NCI-H2196 treated with DMSO at 0.1 percent for 48 hours (cell line): ENCODE results near the gene VAC14.

Experiments used
- DNase-seq: peaks from one replicate; lab custom pipeline; 2025; ENCODE audit not compliant: unreplicated experiment; lab: John Stamatoyannopoulos, UW

The VAC14 gene

DNA sequence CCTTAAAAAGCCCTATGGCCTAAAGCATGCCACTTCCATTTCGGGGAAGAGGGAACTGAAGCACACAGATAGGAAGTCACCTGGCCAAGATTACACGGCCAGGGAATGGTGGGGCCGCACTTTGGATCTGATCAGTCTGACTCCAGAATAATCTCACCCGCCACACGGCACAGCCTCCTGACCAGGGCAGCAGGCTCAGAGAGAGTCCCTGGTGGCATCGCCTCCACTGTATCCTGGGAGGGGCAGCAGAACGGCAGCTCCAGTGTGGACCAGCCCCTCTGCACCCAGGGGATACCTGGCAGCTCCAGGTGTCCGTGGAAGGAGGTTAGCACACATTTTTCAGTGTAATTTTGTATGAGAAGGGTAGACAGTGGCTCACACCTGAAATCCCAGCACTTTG is 35.5 kb downstream of the VAC14 start:
- no peak for DNase-seq

DNA sequence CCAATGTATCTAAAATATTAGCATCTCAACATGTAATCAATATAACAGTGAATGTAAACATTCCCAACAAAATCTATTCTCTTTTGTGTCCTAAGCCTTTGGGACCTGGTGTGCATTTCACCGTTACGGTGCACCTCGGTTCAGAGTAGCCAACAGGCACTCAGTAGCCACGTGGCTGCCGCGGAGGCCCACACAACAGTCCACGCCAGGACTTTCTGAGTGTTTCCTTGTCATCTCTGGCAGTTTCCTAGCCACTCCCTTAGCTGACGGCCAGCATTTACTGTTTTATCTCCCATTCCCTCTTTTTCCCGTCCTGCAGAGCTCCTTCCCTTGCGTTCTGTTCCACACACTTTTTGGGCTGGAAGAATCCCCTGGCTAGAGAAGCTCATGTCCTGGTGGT is 36.3 kb downstream of the VAC14 start:
- no peak for DNase-seq

DNA sequence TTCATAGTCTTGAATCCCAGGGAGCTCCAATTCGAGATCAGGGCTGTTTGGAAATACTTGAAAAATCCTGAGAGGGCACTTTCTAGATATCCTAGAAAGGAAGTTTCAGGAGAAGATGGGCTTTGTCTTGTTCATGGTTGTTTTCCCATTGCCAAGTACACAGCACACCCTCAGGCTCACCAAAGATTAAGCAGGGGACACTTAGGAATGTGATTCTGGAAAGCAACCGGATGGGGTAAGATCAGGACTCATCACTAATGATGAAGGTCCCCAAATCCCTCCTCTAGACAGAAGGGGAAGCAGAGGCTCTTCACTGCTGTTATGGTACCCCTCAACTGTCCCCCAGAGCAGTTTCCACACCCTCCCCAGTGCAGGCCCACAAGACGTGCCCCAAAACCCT is 40.7 kb downstream of the VAC14 start:
- no peak for DNase-seq

DNA sequence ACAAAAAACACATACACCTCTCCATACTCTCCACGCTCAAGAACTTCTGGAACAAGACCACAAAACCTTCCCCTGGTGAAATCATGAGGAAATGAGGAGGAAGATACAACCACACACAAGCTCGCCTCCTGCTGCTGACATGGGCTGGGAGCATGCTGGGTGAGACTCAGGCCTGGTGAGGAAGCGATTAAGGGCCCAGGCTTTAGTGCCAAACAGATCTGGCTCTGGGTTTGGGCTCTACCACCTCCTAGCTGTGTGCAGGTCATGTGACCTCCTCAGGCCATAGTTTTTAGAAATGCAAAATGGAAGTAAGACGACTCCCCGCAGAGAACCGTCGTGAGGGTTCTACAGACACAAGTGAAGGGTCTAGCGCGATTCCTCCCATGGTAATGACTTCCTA is 41.3 kb downstream of the VAC14 start:
- no peak for DNase-seq

DNA sequence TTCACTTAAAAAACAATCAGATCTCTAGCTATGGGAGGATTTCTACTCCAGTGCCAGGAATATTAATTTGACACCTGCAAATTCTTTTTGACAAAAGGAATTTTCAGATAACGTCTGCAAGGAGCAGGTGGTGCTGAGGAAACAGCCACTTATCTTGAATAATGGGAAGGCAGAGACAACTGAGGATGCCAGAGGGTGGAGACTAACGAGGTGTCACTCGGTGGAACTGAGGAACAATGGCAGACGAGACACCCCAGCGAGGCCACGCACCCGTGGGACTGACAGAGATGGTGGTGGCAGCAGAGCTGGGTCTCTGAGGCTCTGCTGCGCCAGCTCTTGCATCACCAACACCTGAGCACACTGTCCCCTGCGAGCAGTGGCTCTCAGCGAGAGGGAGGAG is 42.2 kb downstream of the VAC14 start:
- no peak for DNase-seq

DNA sequence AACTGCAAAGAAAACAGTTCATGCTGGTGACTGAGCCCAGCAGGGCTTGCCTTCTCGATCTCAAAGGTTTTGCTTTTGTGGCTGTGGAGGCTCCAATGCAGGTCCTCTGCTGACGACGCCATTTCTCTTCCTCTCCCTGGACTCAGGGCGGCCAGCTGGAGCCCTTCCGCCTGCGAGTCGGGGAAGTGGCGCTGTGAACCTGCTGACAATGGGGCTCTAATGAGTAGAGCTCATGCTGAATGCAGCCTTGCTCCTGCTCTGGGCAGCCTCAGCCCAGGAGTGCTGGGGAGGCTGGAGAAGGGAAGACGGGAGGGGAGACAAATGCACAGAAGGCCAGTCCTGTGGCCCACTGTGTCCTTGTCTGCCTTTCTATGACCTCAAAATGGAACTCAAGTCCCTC is 43.8 kb downstream of the VAC14 start:
- DNase-seq = no peak

DNA sequence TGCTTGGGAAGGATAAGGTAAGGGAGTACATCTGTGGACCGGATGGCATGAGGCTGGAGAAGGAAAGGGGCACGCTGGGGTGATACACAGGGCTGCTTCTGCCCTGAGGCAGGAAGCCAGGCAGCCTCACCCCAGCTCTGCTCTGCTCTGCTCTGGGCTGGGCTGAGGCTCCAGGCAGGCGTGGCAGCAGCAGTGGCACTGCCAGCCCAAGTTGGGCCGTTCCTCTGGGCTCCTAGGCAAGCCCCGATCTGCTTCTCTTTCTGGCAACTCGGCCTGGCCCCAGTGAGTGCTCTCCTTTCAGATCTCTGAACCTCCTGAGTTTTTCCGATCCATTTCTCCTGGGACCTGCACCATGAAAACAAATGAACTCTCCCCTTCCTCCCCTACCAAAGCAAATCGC is 44.9 kb downstream of the VAC14 start:
- no peak for DNase-seq

DNA sequence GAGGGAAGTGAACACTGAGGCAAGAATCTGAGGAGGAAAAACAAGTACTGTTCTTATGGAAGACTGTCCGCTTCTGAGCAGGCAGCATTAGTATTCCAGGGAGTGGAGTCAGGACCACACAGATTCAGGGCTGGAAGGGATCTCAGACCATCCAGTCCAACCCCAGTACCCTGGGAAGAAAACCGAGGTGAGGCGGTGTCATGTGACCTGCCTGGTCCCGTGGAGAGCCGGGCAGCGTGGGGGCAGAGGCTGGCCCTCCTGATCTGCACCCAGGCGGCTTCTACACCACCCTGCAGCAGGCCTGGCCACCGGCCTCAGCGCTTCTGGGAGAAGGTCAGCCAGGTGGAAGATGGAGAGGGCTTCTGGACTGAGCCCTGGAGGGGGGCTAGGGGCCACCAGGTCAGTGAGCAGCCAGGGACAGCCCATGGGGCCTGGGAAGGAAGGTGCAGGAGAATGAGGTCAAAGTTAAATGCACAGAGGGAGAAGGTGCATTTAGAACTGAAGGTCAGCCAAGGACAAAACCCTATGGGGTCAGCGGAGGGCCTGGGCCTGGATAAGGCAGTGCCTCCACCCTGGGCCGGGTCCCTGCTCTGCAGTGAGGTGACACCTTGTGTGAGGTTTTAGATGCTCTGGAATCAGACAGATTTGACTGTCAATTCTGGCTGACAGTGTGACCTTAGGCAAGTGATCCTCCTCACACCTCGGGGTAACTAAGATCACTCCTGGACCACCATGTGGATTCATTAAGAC is 45.9 kb downstream of the VAC14 start:
- DNase-seq = no peak

DNA sequence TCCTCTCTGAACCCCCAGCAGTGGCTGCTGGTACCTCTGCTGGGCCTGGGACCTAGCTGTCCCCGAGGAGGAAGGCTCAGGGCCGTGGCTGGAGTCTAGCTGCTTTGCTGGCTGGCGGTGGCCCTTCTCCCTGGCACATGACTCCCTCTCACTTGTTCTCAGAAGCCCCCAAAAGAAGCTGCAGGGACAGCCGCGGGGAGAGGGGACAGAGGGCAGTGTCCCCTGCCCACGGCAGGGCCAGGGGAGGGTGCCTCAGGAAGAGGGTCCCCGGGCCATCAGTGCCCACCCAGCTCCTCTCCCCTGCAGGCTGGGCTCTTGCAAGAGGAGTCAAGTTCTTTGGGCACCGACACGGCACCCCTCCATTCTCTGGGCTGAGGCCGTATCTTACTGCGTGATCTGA is 46.6 kb downstream of the VAC14 start:
- DNase-seq = no peak

DNA sequence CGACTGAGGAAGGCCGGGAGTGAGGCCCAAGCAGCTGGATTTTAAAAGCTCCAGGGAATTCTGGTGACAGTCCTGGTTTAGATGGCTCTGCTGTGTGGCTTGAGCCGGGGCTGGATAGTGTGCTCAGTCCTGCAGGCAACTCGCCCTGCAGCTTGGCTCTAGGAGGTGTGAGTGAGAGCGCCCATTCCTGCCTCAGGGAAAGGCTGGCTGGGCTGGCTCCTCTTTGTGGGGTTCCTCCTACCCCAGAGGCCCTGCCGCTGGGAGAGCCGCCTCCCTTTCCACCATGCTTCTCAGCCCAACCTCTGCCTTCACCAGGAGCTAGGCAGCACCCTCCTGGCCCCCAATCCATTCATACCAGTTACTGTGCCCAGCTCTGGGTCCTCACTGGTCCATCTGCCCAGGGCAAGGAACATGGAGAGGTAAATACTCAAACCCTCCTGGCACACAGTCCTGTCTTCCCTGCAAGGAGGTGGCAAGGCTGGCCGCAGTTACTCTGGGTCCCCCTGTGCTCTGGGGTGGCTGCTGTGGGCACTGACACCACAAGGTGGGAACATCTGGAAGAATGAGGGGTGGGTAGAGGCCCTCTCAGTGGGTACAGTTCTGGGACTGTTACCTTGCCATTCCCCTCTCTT is 47.1 kb downstream of the VAC14 start:
- DNase-seq = no peak

DNA sequence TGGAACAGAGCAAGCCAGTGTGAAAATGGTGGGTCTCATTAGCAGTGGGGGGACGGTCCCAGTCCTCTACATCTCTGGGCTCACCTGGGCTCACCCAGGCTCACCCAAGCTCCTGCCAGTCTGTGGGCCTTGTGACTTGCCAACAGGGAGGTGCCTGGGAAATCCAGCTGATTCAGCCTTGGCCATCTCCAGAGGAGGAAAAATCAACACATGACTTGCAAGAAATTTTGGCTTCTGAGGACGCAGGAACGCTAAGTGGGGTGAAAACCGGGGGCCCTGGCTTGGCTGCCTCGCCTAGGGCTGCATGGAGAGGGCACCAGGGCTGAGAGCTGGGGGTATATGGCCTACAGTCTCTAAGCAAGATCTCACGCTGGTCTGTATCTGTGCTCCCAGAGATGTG is 47.7 kb downstream of the VAC14 start:
- DNase-seq = no peak

DNA sequence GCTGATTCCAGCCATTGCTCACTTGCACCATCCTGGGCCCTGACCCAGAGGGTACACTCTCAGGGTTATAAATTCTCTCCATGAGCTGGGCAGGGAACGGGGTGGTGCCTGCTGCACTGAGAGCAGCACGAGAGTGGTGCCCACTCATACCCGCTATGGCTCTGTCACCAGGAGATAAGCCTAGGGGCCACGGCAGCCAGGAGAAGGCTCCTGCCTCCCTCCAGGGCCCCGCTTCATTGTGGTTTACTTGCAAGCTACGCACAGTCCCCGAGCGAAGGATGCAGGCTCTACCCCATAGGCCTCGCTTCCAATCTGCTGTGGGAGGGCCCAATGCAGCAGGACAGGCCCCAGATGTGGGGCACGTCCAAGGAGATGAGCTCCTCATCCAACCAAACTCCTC is 48.5 kb downstream of the VAC14 start:
- DNase-seq = no peak

DNA sequence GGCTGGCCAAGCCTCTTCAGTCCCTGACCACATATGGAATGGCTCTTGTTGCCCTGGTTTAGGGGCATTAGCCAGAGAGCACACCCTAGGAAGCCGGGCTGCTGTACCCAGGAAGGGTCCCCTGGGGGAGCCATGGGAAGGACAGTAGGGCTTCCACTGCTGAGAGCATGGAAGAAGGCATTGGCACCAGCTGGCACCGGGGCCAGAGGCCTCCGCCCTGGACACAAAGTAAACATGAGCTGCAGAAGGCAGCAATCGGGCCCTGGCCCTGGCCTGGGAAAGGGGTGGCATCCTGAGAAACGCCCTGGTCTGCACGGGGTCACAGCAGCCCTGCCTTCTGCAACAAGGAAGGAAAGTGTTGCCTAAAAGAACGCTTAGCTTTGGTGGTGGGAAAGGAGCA is 49.4 kb downstream of the VAC14 start:
- DNase-seq = no peak

DNA sequence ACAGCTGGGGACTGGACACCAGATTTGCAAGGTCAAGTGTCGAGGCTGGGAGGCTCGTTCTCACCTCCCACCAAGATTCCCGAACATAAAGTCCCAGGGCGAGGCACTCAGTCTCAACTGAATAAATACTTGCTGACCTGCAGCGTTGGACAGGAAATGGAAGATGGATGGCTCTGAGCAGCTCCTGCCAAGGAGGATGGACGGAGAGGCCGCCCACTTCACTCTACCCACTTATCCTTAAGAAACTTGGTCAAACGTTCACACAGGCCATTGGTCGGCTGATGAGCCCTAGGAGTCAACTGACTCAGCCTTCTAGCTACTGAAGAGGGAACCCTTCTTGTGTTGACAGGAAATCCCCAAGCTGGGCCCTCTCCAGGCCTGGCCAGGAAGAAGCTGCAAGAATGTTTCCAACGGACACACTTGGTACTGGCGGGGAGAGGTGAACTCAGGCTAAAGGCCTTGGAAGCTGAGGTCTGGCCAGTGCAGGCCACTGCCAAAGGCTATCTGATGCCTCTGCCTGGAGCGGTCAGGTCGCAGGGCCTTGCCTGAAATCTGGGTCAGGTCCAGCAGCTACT is 50.0 kb downstream of the VAC14 start:
- DNase-seq = no peak

DNA sequence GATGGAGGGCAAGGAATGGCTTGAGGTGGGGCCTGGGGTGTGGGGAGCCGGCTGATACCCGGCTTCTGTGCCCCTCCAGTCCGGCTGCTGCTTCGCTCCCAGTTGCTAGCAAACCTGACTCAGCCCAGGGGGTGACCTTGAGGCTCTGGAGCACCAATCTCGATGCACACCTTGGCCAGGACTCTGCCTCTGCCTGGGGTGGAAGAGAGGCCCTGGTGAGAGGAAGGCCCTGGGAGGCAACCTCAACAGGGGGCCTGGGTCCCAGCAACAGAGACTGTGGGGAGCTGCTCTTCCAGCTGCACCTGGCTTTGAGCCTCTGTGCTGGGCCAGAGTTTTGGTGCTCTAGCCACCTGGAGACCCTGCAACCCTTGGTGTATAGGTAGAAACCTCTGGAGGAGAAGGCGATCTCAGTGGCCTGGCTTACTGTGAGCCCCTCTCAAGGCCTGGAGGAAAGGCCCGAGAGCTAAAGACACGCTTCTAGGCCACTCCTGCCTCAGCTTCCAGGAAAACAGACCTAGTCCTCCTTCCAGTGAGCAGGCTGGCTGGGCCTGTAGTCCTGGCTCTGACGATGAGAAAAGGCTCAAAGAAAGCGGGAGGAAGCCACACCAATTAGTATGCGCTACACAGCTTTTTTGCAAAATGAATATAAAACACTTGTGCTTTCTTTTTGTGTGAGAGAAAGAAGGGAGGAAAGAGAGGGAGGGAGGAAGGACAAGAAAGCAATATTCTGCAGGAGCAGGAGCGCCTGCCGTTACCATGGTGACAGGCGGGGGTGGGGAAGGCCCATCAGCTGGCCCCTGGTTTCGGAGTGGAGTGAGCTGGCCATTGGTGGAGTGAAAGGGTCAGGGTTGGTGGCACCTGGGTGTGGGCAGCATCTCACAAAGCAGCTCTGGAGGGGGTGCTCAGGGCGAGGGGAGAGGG is 51.0 kb downstream of the VAC14 start:
- DNase-seq = no peak

DNA sequence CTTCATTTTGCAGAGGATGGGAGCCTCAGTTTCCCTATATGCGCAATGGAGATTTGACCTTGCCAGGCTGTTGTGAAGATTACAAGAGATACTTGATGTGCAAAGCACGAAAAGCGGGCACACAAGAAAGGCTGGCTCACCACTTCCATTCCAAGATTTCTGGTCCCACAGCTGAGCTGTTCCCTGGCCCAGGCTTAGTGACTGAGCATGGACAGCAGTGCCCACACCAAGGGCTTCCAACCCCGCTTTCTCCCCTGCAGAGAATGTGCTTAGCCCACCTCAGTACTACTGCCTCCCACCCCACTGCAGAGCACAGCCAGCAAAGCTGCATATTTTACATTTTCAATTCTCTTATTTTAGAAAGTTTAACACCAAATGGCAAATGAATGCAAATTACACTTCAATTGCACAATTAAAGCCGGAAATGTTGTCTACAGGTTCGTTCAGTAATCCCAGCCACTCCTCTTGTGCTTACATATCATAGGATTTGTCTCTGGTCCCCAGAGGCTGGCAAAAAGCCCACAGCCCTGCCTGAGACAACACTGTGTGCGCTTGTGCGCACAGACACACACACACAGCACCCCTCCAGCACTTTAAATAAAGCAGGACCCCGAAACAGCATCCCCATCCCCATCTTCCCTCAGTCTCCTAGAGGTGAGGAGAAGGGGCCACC is 51.8 kb downstream of the VAC14 start:
- DNase-seq = no peak

DNA sequence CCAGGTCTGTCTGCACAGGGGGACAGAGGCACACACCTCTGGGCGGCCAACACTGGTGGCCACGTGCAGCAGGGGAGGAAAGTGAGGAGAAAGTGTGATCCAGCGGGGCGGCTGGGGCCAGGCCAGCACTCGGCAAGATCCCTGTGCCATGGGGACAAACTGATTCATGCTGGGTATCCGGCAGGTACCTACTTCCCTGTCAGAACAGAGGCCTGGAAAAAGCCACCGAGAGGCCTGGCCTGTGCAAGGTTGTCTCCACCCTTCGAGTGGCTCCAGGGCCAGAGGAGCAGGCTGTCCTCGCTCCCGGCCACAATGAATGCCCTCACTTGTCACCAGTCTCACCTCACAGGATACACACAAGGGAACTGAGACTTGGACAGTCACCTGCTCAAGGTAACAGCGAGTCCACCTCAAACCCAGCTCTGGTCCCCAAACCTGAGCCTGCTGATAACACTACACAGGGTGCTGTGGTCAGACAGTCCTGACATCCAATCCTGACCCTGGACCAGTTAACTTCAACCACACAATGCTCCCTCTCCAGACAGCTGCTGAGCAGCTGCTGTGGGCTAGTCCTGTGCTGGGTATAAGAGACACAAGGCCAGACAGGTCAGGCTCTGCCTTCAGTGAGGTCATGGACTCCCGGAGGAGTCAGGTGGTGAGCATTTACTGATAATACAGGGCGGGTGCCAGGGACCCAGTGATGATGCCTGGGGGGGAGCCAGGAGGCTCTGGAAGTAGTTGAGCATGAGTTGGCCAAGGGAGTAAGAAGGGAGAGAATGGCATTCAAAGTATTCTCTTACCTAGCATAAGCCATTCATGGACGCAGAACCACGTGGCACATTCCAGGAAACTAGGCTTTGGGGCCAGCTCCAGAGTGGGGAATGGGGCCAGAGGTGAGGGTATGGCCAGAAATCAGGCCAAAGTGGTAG is 53.0 kb downstream of the VAC14 start:
- DNase-seq = peak; percentile 41

DNA sequence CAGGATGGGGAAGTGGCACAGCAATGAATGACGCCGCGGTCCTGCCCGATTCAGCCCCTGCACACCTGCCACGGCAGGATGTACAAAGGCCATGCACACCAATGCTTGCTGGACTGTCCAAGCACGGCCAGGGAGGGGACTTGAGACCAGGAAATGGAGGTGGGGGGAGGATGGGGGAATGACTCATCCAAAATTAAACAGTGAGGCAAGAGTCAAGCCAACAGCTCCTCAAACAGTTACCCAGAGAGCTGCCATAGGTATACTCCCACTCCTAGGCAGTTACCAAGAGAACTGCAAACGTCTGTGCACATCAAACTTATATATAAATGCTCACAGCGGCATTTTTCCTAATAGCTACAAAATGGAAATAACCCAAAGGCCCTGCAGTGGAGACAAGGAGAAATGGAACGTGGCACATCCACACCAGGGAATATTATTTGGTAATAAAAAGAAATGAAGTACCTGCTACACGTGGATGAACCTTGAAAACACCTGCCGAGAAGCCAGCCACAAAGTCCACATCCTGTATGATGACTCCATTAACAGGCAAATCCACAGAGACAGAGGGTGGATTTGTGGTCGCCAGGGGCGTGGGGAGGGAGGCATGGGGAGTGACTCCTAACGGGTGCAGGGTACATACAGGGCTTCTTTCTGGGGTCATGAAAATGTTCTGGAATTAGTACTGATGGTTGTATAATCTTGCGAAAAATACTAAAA is 54.1 kb downstream of the VAC14 start:
- peak; percentile 65 for DNase-seq

DNA sequence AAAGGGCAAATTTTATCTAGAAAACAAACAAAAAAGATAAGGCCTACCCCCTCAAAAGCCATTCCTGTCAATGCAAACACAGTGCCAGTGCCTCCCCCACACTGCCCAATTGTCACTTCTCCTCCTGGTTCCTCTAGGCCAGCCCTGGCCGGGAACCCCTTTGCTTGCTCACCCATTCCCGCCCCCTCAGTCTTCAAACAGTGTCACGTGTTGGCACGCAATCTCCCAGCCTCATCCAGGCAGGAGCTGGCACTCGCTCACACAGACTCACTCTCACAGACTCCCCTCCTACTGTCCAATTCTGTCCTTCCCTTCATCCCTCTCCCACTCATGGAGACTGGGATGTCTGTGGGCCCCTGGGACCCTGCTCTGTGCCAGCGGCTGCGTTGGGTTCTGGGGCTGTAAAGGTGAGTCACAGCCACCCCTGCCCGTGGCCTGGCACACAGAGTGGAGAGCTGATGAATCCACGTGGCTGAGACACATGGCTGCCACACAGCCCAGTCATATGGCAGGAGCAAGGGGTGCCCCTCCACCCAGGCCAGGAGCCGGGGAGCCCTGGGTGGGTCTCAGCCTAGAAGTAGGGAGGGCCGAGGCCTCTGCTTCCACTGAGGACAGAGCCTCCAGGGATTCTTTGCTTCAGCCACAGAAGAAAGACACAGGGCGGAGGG is 54.8 kb downstream of the VAC14 start:
- peak; percentile 30 for DNase-seq
